ENCODE results near the gene PDS5A. TPM values are rescaled to one million over a fixed set of nuclear protein-coding genes. Genes with fewer than 3 reads are reported as not detected.

PDS5A gene
- total and polyA plus RNA-seq, 2 of the 13 experiments (the other 11 are each of a cell fraction or from before 2014, with no cell fraction given) = 31.8 to 57.0 TPM

- TF ChIP-seq ZNF512 (CRISPR knock-in tag; IDR thresholded peaks at IDR 0.05) (no peak), REPIN1 (CRISPR knock-in tag; IDR thresholded peaks at IDR 0.05; ENCODE audit: borderline replicate concordance, low read depth) (no peak), ZNF362 (CRISPR knock-in tag; IDR thresholded peaks at IDR 0.05; ENCODE audit: borderline replicate concordance) (no peak)
Observed at GRCh38 chr4:39922399-39922798, 55.3 kb downstream of the PDS5A start (continued).

- Histone ChIP-seq H4K20me1 (ENCODE audit: insufficient read depth, low read length) (no peaks in the 10 kb centered on the region), H2AFZ (ENCODE audit: low read length) (no peak overlapping the region), H3K4me1 (ENCODE audit: insufficient read depth, low read length) (no peaks in the 10 kb centered on the region), H3K4me3 (replicated peaks in 1 of 3; ENCODE audit: insufficient read depth in 1 of 3, low read depth in 2 of 3, low read length in 3 of 3) (no peak overlapping the region), H3K9ac (ENCODE audit: insufficient read depth, low read depth, low read length) (no peak overlapping the region), H3K27me3 (ENCODE audit: control insufficient read depth in 1 of 2, insufficient read depth in 2 of 2, low read length in 2 of 2) (no peaks in the 10 kb centered on the region; a peak in 1 of 5 replicates), H3K27ac (ENCODE audit: extremely low read length, insufficient read depth, low read length) (no peak overlapping the region), H3K4me2 (ENCODE audit: low read depth, low read length) (no peak overlapping the region), H3K79me2 (ENCODE audit: insufficient read depth, low read length) (no peaks in the 10 kb centered on the region), H3K36me3 (replicated peaks in 1 of 2; ENCODE audit: control insufficient read depth in 1 of 2, insufficient read depth in 2 of 2, low read length in 2 of 2) (peaks cover 10 to 58% of the 10 kb centered on the region in 2 experiments), H3K9me3 (ENCODE audit: low read length) (no peaks in the 10 kb centered on the region)
- no TSS peak for BruUV-seq (replicated peaks)
- intact Hi-C loops (cut with micrococcal nuclease; ENCODE audit: unreplicated experiment) = no loop called here
- FAIRE-seq (no peak), DNase-seq (ENCODE audit: low spot score) (no peak), ATAC-seq (no peak)
- no peak for TF ChIP-seq SP2 (CRISPR knock-in tag; IDR thresholded peaks at IDR 0.05)
- no peak for TF ChIP-seq ZNF333 (CRISPR knock-in tag; IDR thresholded peaks at IDR 0.05; ENCODE audit: borderline replicate concordance)
- no peak for TF ChIP-seq PATZ1 (CRISPR knock-in tag; IDR thresholded peaks at IDR 0.05)
- TF ChIP-seq MTF2 (CRISPR knock-in tag; IDR thresholded peaks at IDR 0.05; ENCODE audit: borderline replicate concordance) = no peak
- TF ChIP-seq MXI1 (IDR thresholded peaks at IDR 0.05; ENCODE audit: borderline replicate concordance, low read depth, low read length) = no peak
- TF ChIP-seq TFDP1 (CRISPR knock-in tag; IDR thresholded peaks at IDR 0.05; ENCODE audit: borderline replicate concordance) = no peak
- no peak for TF ChIP-seq HHEX (CRISPR knock-in tag; IDR thresholded peaks at IDR 0.05)
- no peak for TF ChIP-seq YEATS2 (CRISPR knock-in tag; IDR thresholded peaks at IDR 0.05; ENCODE audit: borderline replicate concordance)
- no peak for TF ChIP-seq ZNF264 (CRISPR knock-in tag; IDR thresholded peaks at IDR 0.05)
- ChIA-PET POLR2A (no interaction called here), CTCF (ENCODE audit: low intra/inter-chr PET ratio, low total read pairs) (no interaction called here)
- in situ Hi-C loops (cut with HindIII; ENCODE audit: extremely low pct_ligation_motif_present, low pct_unique_long_range_greater_than_20kb) = no loop called here
- 93% methylated on average over 4 of the region's 4 CpGs for WGBS (ENCODE audit: low lambda C conversion rate)
Observed at GRCh38 chr4:39913471-39913870, 64.2 kb downstream of the PDS5A start.

All from HepG2 (cell line).